ENCODE data around the gene CSF2. TPM values are rescaled to one million over a fixed set of nuclear protein-coding genes. Genes with fewer than 3 reads are reported as not detected.

CSF2 gene
- total RNA-seq, 1 donor from 2014 or later: not detected

DNA sequence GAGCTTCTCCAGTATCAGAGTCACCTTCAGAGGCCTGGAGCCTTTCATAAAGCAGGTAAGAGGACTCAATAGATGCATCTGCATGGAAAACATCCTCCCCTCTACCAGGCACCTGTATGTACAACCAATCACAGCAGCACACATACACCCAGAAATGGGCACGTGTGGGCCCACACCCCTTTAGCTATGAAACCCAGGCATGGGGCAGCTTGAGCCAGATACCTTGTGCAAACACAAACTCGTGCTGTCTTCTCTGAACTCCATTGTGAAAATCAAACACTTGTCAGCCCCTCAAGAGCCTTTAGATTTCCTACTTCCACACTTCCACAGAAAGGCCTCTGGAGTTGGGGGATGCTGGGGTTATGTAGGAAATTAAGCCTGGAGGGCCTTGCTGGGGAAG lies 1.1 kb upstream of the CSF2 start:
- H3K4me1 Mint-ChIP-seq (ENCODE audit: unreplicated experiment): peaks cover 1% of the 10 kb centered on the region
- no peak overlapping the region for H3K4me3 Mint-ChIP-seq (ENCODE audit: unreplicated experiment)
- DNase-seq (ENCODE audit: extremely low spot score, unreplicated experiment): no peak
- H3K36me3 Mint-ChIP-seq (ENCODE audit: unreplicated experiment): no peaks in the 10 kb centered on the region
- H3K9me3 Mint-ChIP-seq (ENCODE audit: unreplicated experiment): no peaks in the 10 kb centered on the region
- TF ChIP-seq, protein P1, sequence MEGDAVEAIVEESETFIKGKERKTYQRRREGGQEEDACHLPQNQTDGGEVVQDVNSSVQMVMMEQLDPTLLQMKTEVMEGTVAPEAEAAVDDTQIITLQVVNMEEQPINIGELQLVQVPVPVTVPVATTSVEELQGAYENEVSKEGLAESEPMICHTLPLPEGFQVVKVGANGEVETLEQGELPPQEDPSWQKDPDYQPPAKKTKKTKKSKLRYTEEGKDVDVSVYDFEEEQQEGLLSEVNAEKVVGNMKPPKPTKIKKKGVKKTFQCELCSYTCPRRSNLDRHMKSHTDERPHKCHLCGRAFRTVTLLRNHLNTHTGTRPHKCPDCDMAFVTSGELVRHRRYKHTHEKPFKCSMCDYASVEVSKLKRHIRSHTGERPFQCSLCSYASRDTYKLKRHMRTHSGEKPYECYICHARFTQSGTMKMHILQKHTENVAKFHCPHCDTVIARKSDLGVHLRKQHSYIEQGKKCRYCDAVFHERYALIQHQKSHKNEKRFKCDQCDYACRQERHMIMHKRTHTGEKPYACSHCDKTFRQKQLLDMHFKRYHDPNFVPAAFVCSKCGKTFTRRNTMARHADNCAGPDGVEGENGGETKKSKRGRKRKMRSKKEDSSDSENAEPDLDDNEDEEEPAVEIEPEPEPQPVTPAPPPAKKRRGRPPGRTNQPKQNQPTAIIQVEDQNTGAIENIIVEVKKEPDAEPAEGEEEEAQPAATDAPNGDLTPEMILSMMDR (IDR thresholded peaks at IDR 0.05): no peak
- no peaks in the 10 kb centered on the region for H3K27me3 Mint-ChIP-seq (ENCODE audit: unreplicated experiment)
- H3K27ac Mint-ChIP-seq (ENCODE audit: unreplicated experiment): no peak overlapping the region

DNA sequence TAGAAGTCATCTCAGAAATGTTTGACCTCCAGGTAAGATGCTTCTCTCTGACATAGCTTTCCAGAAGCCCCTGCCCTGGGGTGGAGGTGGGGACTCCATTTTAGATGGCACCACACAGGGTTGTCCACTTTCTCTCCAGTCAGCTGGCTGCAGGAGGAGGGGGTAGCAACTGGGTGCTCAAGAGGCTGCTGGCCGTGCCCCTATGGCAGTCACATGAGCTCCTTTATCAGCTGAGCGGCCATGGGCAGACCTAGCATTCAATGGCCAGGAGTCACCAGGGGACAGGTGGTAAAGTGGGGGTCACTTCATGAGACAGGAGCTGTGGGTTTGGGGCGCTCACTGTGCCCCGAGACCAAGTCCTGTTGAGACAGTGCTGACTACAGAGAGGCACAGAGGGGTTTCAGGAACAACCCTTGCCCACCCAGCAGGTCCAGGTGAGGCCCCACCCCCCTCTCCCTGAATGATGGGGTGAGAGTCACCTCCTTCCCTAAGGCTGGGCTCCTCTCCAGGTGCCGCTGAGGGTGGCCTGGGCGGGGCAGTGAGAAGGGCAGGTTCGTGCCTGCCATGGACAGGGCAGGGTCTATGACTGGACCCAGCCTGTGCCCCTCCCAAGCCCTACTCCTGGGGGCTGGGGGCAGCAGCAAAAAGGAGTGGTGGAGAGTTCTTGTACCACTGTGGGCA lies 642 bp downstream of the CSF2 start:
- Mint-ChIP-seq H3K4me3 (ENCODE audit: unreplicated experiment) (no peak overlapping the region), H3K27me3 (ENCODE audit: unreplicated experiment) (no peaks in the 10 kb centered on the region), H3K4me1 (ENCODE audit: unreplicated experiment) (peaks cover 1% of the 10 kb centered on the region), H3K9me3 (ENCODE audit: unreplicated experiment) (no peaks in the 10 kb centered on the region), H3K36me3 (ENCODE audit: unreplicated experiment) (no peaks in the 10 kb centered on the region), H3K27ac (ENCODE audit: unreplicated experiment) (no peak overlapping the region)
- TF ChIP-seq, protein P1 (IDR thresholded peaks at IDR 0.05): no peak
- no peak for DNase-seq (ENCODE audit: extremely low spot score, unreplicated experiment)

DNA sequence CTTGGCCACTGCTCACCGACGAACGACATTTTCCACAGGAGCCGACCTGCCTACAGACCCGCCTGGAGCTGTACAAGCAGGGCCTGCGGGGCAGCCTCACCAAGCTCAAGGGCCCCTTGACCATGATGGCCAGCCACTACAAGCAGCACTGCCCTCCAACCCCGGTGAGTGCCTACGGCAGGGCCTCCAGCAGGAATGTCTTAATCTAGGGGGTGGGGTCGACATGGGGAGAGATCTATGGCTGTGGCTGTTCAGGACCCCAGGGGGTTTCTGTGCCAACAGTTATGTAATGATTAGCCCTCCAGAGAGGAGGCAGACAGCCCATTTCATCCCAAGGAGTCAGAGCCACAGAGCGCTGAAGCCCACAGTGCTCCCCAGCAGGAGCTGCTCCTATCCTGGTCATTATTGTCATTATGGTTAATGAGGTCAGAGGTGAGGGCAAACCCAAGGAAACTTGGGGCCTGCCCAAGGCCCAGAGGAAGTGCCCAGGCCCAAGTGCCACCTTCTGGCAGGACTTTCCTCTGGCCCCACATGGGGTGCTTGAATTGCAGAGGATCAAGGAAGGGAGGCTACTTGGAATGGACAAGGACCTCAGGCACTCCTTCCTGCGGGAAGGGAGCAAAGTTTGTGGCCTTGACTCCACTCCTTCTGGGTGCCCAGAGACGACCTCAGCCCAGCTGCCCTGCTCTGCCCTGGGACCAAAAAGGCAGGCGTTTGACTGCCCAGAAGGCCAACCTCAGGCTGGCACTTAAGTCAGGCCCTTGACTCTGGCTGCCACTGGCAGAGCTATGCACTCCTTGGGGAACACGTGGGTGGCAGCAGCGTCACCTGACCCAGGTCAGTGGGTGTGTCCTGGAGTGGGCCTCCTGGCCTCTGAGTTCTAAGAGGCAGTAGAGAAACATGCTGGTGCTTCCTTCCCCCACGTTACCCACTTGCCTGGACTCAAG lies 1.5 kb downstream of the CSF2 start:
- H3K36me3 Mint-ChIP-seq (ENCODE audit: unreplicated experiment): no peaks in the 10 kb centered on the region
- DNase-seq (ENCODE audit: extremely low spot score, unreplicated experiment): no peak
- H3K9me3 Mint-ChIP-seq (ENCODE audit: unreplicated experiment): no peaks in the 10 kb centered on the region
- H3K4me1 Mint-ChIP-seq (ENCODE audit: unreplicated experiment): peaks cover 1% of the 10 kb centered on the region
- H3K27ac Mint-ChIP-seq (ENCODE audit: unreplicated experiment): no peak overlapping the region
- no peaks in the 10 kb centered on the region for H3K27me3 Mint-ChIP-seq (ENCODE audit: unreplicated experiment)
- no peak overlapping the region for H3K4me3 Mint-ChIP-seq (ENCODE audit: unreplicated experiment)
- TF ChIP-seq, protein P1 (IDR thresholded peaks at IDR 0.05): no peak

DNA sequence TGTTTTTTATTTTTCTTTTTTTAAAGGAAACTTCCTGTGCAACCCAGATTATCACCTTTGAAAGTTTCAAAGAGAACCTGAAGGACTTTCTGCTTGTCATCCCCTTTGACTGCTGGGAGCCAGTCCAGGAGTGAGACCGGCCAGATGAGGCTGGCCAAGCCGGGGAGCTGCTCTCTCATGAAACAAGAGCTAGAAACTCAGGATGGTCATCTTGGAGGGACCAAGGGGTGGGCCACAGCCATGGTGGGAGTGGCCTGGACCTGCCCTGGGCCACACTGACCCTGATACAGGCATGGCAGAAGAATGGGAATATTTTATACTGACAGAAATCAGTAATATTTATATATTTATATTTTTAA lies 2.1 kb downstream of the CSF2 start:
- no peak overlapping the region for H3K4me3 Mint-ChIP-seq (ENCODE audit: unreplicated experiment)
- H3K27me3 Mint-ChIP-seq (ENCODE audit: unreplicated experiment): no peaks in the 10 kb centered on the region
- no peak overlapping the region for H3K27ac Mint-ChIP-seq (ENCODE audit: unreplicated experiment)
- H3K4me1 Mint-ChIP-seq (ENCODE audit: unreplicated experiment): peaks cover 1% of the 10 kb centered on the region
- no peaks in the 10 kb centered on the region for H3K9me3 Mint-ChIP-seq (ENCODE audit: unreplicated experiment)
- TF ChIP-seq, protein P1 (IDR thresholded peaks at IDR 0.05): no peak
- no peaks in the 10 kb centered on the region for H3K36me3 Mint-ChIP-seq (ENCODE audit: unreplicated experiment)
- DNase-seq (ENCODE audit: extremely low spot score, unreplicated experiment): no peak

DNA sequence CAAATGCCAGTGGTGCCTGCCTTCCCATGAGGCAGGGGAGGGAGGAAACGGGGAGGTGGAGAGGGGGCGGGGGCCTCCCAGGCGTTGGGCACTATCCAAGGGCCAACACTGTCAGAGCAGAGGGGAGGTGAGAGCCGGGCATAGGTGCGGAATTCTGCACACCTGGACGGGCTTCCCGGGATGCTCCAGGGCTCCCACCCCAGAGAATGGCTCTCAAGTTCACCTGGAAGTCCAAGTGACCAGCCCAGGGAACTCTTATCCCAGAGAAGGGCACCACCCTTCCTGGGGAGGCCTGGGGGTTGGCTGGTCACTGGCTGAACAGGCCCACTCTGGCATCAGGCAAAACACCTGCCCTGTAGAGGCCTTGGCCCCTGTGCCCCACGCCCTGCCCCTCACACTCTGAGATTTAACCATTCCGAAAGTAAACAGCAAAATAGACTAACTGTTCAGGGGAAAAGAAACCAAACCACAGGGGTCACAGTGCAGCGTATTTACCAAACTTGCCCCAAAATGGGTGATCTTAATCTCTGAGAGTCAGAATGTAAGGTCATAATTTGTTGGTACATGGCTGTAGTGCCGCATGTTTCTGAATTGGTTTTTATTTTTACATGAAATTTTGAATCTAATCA lies 2.7 kb downstream of the CSF2 start:
- Mint-ChIP-seq H3K9me3 (ENCODE audit: unreplicated experiment) (no peaks in the 10 kb centered on the region), H3K4me1 (ENCODE audit: unreplicated experiment) (peaks cover 1% of the 10 kb centered on the region), H3K36me3 (ENCODE audit: unreplicated experiment) (no peaks in the 10 kb centered on the region), H3K4me3 (ENCODE audit: unreplicated experiment) (no peak overlapping the region), H3K27me3 (ENCODE audit: unreplicated experiment) (no peaks in the 10 kb centered on the region), H3K27ac (ENCODE audit: unreplicated experiment) (no peak overlapping the region)
- no peak for DNase-seq (ENCODE audit: extremely low spot score, unreplicated experiment)
- TF ChIP-seq, protein P1 (IDR thresholded peaks at IDR 0.05): no peak
